ENCODE results near the gene LRRC43.

The LRRC43 gene

GRCh38 chr12:122230798-122231197, 47.9 kb downstream of the LRRC43 start:
- no peak for TF ChIP-seq CTCF (conservative IDR thresholded peaks at IDR 0.05)
- no peak for TF ChIP-seq ZFX (IDR thresholded peaks at IDR 0.05)
- H3K27ac ChIP-seq: no peak overlapping the region

GRCh38 chr12:122232691-122233090, 49.8 kb downstream of the LRRC43 start:
- TF ChIP-seq CTCF (conservative IDR thresholded peaks at IDR 0.05) (no peak), ZFX (IDR thresholded peaks at IDR 0.05) (no peak)
- H3K27ac ChIP-seq: no peak overlapping the region

- TF ChIP-seq ZFX (IDR thresholded peaks at IDR 0.05) (no peak), CTCF (conservative IDR thresholded peaks at IDR 0.05) (no peak)
- no peak overlapping the region for H3K27ac ChIP-seq
These were observed 52.8 kb downstream of the LRRC43 start for GRCh38 chr12:122235741-122236140.

GRCh38 chr12:122238861-122239260, 55.9 kb downstream of the LRRC43 start:
- no peak for TF ChIP-seq ZFX (IDR thresholded peaks at IDR 0.05)
- no peak for TF ChIP-seq CTCF (conservative IDR thresholded peaks at IDR 0.05)
- H3K27ac ChIP-seq: no peak overlapping the region

- no peak overlapping the region for H3K27ac ChIP-seq
- no peak for TF ChIP-seq ZFX (IDR thresholded peaks at IDR 0.05)
- no peak for TF ChIP-seq CTCF (conservative IDR thresholded peaks at IDR 0.05)
These were observed 61.0 kb downstream of the LRRC43 start for GRCh38 chr12:122243965-122244364.

- H3K27ac ChIP-seq: no peak overlapping the region
- TF ChIP-seq CTCF (conservative IDR thresholded peaks at IDR 0.05): no peak
- no peak for TF ChIP-seq ZFX (IDR thresholded peaks at IDR 0.05)
These were observed 61.8 kb downstream of the LRRC43 start for GRCh38 chr12:122244565-122245371.

GRCh38 chr12:122245553-122245952, 62.6 kb downstream of the LRRC43 start:
- H3K27ac ChIP-seq: no peak overlapping the region
- no peak for TF ChIP-seq ZFX (IDR thresholded peaks at IDR 0.05)
- TF ChIP-seq CTCF (conservative IDR thresholded peaks at IDR 0.05): no peak
